Hepatocyte (in vitro differentiated cells): ENCODE measurements around the gene PKP3. TPM values are rescaled to one million over a fixed set of nuclear protein-coding genes. Genes with fewer than 3 reads are reported as not detected.
"Not testable (repeated sequence)": the region's sequence is repeated elsewhere in the genome, so short reads cannot be mapped to it uniquely, and the experiment has no call there.

Source experiments
- DNase-seq: peaks from one replicate; pipeline ENCODE4 v3.0.0-alpha.2; 2016; ENCODE audit warnings: low spot score
- H2AFZ ChIP-seq: fragments of 200-600 bp; sonication (generic); 2 replicates; pipeline ENCODE4 v1.6.0; 2016; ENCODE audit warnings: antibody characterized with exemption, mild to moderate bottlenecking
- H3K27ac ChIP-seq: fragments of 200-600 bp; sonication (generic); 2 replicates; pipeline ENCODE4 v1.5.1; 2016; ENCODE audit warnings: mild to moderate bottlenecking
- H3K27me3 ChIP-seq: fragments of 200-600 bp; sonication (generic); 2 replicates; pipeline ENCODE4 v1.6.1; 2016
- H3K36me3 ChIP-seq: fragments of 200-600 bp; sonication (generic); replicated peaks from 2 replicates; pipeline ENCODE4 v1.5.1; 2016; ENCODE audit warnings: low read depth; ENCODE audit not compliant: insufficient read depth
- H3K4me1 ChIP-seq: fragments of 200-600 bp; sonication (generic); 2 replicates; pipeline ENCODE4 v1.5.1; 2016; ENCODE audit warnings: mild to moderate bottlenecking, moderate library complexity; ENCODE audit not compliant: insufficient read depth
- H3K4me2 ChIP-seq: fragments of 200-600 bp; sonication (generic); 2 replicates; pipeline ENCODE4 v1.6.0; 2016
- H3K4me3 ChIP-seq: fragments of 200-600 bp; sonication (generic); 2 replicates; pipeline ENCODE4 v1.5.1; 2016; ENCODE audit warnings: mild to moderate bottlenecking
- H3K79me2 ChIP-seq: fragments of 200-600 bp; sonication (generic); 2 replicates; pipeline ENCODE4 v1.6.0; 2017; ENCODE audit warnings: mild to moderate bottlenecking
- H3K9me2 ChIP-seq: fragments of 200-600 bp; sonication (generic); replicated peaks from 2 replicates; pipeline ENCODE4 v1.6.0; 2017; ENCODE audit warnings: mild to moderate bottlenecking; ENCODE audit not compliant: insufficient read depth
- H3K9me3 ChIP-seq: fragments of 200-600 bp; sonication (generic); 2 replicates; pipeline ENCODE4 v1.5.1; 2016; ENCODE audit warnings: low read depth, mild to moderate bottlenecking
- H4K20me1 ChIP-seq: fragments of 200-600 bp; sonication (generic); 2 replicates; pipeline ENCODE4 v1.6.0; 2016; ENCODE audit warnings: mild to moderate bottlenecking; ENCODE audit not compliant: insufficient read depth, poor library complexity, severe bottlenecking
- CTCF ChIP-seq: fragments of 200-600 bp; sonication (generic); IDR thresholded peaks from 2 replicates; pipeline ENCODE4 v1.5.1; 2016; ENCODE audit warnings: antibody characterized with exemption, mild to moderate bottlenecking; ENCODE audit not compliant: poor library complexity
- EZH2 ChIP-seq: fragments of 200-600 bp; sonication (generic); IDR thresholded peaks from 2 replicates; pipeline ENCODE4 v1.6.1; 2016; ENCODE audit warnings: antibody characterized with exemption, mild to moderate bottlenecking, borderline replicate concordance
- EZH2phosphoT487 ChIP-seq: fragments of 200-600 bp; sonication (generic); IDR thresholded peaks from one replicate; pipeline ENCODE4 v1.6.1; 2018; ENCODE audit warnings: antibody characterized with exemption, mild to moderate bottlenecking, low read depth, moderate library complexity; ENCODE audit not compliant: unreplicated experiment, severe bottlenecking
- WGBS: methylation state at CpG from one replicate; pipeline ENCODE4 v1.1.6; 2016; ENCODE audit warnings: low lambda C conversion rate; ENCODE audit errors: missing lambda C conversion rate; 5-methylcytosine and 5-hydroxymethylcytosine counted together
- polyA plus RNA-seq: library from polyadenylated mRNA; unstranded; fragments of >200 nt; fragmentation: Nextera tagmentation; extraction: Ambion mirVana; gene quantifications from 2 replicates; pipeline ENCODE4 v1.2.1, GENCODE V29; 2016
- total RNA-seq: library from RNA; depleted of rRNA; stranded (reverse); fragments of >200 nt; gene quantifications from 2 replicates; pipeline ENCODE4 v1.2.3, GENCODE V29; 2014

PKP3 gene
- total and polyA plus RNA-seq, 2 experiments from 2014 or later: 62.1 to 89.5 TPM

- H3K9me2 ChIP-seq: no peaks in the 10 kb centered on the region
- no peaks in the 10 kb centered on the region for H4K20me1 ChIP-seq
- no peak for DNase-seq
- no peaks in the 10 kb centered on the region for H3K9me3 ChIP-seq
- WGBS: 83% methylated on average over 4 of the region's 4 CpGs
- no peak for TF ChIP-seq EZH2phosphoT487
- TF ChIP-seq EZH2: no peak
- TF ChIP-seq CTCF: no peak
- no peak overlapping the region for H3K4me2 ChIP-seq
- no peaks in the 10 kb centered on the region for H3K4me1 ChIP-seq
- no peaks in the 10 kb centered on the region for H3K36me3 ChIP-seq
- H3K27ac ChIP-seq: no peak overlapping the region
- no peak overlapping the region for H3K4me3 ChIP-seq
- no peaks in the 10 kb centered on the region for H3K79me2 ChIP-seq
- no peaks in the 10 kb centered on the region for H3K27me3 ChIP-seq
- no peak overlapping the region for H2AFZ ChIP-seq
These were observed 6.7 kb upstream of the PKP3 start for GRCh38 chr11:387193-387793.

GRCh38 chr11:389369-389768, 4.6 kb upstream of the PKP3 start:
- not testable (repeated sequence) for H2AFZ ChIP-seq, H3K27ac ChIP-seq, H3K9me2 ChIP-seq, H3K27me3 ChIP-seq, H3K4me2 ChIP-seq, H4K20me1 ChIP-seq, H3K79me2 ChIP-seq, H3K9me3 ChIP-seq, H3K4me3 ChIP-seq, H3K36me3 ChIP-seq, DNase-seq
- peaks cover 12% of the 10 kb centered on the region for H3K4me1 ChIP-seq
- WGBS: 70% methylated on average over 9 of the region's 17 CpGs

GRCh38 chr11:390175-390574, 3.8 kb upstream of the PKP3 start:
- TF ChIP-seq CTCF: peak; percentile 17
- TF ChIP-seq EZH2: no peak
- no peak for TF ChIP-seq EZH2phosphoT487
- H3K4me2 ChIP-seq: no peak overlapping the region
- WGBS: 58% methylated on average over 9 of the region's 11 CpGs

GRCh38 chr11:391117-392017, 2.6 kb upstream of the PKP3 start:
- 93% methylated on average over 27 of the region's 38 CpGs for WGBS
- Histone ChIP-seq H3K36me3 (no peaks in the 10 kb centered on the region), H3K9me3 (no peaks in the 10 kb centered on the region), H3K27me3 (no peaks in the 10 kb centered on the region), H2AFZ (no peak overlapping the region), H3K4me1 (peaks cover 15% of the 10 kb centered on the region), H4K20me1 (peaks cover 11% of the 10 kb centered on the region), H3K9me2 (no peaks in the 10 kb centered on the region), H3K27ac (no peak overlapping the region), H3K79me2 (peaks cover 17% of the 10 kb centered on the region), H3K4me2 (no peak overlapping the region), H3K4me3 (no peak overlapping the region)
- DNase-seq: no peak
- TF ChIP-seq EZH2 (no peak), EZH2phosphoT487 (no peak), CTCF (no peak)

More at GRCh38 chr11:390175-390574, 3.8 kb upstream of the PKP3 start:
- peaks cover 14% of the 10 kb centered on the region for H3K4me1 ChIP-seq
- H3K79me2 ChIP-seq: peaks cover 7% of the 10 kb centered on the region
- H3K36me3 ChIP-seq: no peaks in the 10 kb centered on the region
- DNase-seq: no peak
- no peak overlapping the region for H3K4me3 ChIP-seq
- H2AFZ ChIP-seq: no peak overlapping the region
- H3K9me2 ChIP-seq: no peaks in the 10 kb centered on the region
- H3K27ac ChIP-seq: no peak overlapping the region
- no peaks in the 10 kb centered on the region for H3K27me3 ChIP-seq
- peaks cover under 1% of the 10 kb centered on the region for H4K20me1 ChIP-seq
- H3K9me3 ChIP-seq: no peaks in the 10 kb centered on the region
